ENCODE data around the gene G3BP1. TPM values are rescaled to one million over a fixed set of nuclear protein-coding genes. Genes with fewer than 3 reads are reported as not detected.
"Not testable (repeated sequence)": the region's sequence is repeated elsewhere in the genome, so short reads cannot be mapped to it uniquely, and the experiment has no call there.

G3BP1 gene
- total RNA-seq, 1 donor from 2014 or later = 144 TPM

GRCh38 chr5:151751593-151751992, 20.2 kb upstream of the G3BP1 start:
- no peak for DNase-seq (ENCODE audit: low read depth)

- no peak for DNase-seq (ENCODE audit: low read depth)
Measured at GRCh38 chr5:151755383-151755782, 16.4 kb upstream of the G3BP1 start.

- DNase-seq (ENCODE audit: low read depth) = peak; percentile 32
Measured at GRCh38 chr5:151757233-151758140, 14.3 kb upstream of the G3BP1 start.

GRCh38 chr5:151758141-151758429, 13.7 kb upstream of the G3BP1 start:
- no peak for DNase-seq (ENCODE audit: low read depth)

GRCh38 chr5:151758430-151759241, 13.1 kb upstream of the G3BP1 start, which contains the start of gene ATOX1:
Gene ATOX1 (minus strand): TSS chr5:151758631. CDS start chr5:151758551, 80 bp downstream.
- peak; percentile 92 for DNase-seq (ENCODE audit: low read depth)

GRCh38 chr5:151764801-151765200, 7.0 kb upstream of the G3BP1 start:
- DNase-seq (ENCODE audit: low read depth) = no peak

- no peak for DNase-seq (ENCODE audit: low read depth)
Measured at GRCh38 chr5:151766975-151767374, 4.8 kb upstream of the G3BP1 start.

GRCh38 chr5:151770383-151771258, 1.1 kb upstream of the G3BP1 start:
- peak; percentile 82 for DNase-seq (ENCODE audit: low read depth)

GRCh38 chr5:151772029-151772845, 483 bp downstream of the G3BP1 start:
- DNase-seq (ENCODE audit: low read depth) = peak; percentile 38

GRCh38 chr5:151772846-151773561, 1.2 kb downstream of the G3BP1 start:
- DNase-seq (ENCODE audit: low read depth) = peak; percentile 45

- DNase-seq (ENCODE audit: low read depth) = no peak
Measured at GRCh38 chr5:151773951-151774350, 2.2 kb downstream of the G3BP1 start.

- no peak for DNase-seq (ENCODE audit: low read depth)
Measured at GRCh38 chr5:151775025-151775606, 3.4 kb downstream of the G3BP1 start.

GRCh38 chr5:151779531-151780125, 7.9 kb downstream of the G3BP1 start:
- DNase-seq (ENCODE audit: low read depth) = no peak

GRCh38 chr5:151780348-151780747, 8.6 kb downstream of the G3BP1 start:
- DNase-seq (ENCODE audit: low read depth) = no peak

GRCh38 chr5:151781201-151781600, 9.4 kb downstream of the G3BP1 start:
- DNase-seq (ENCODE audit: low read depth) = no peak

- not testable (repeated sequence) for DNase-seq (ENCODE audit: low read depth)
Measured at GRCh38 chr5:151783664-151784063, 11.9 kb downstream of the G3BP1 start.

GRCh38 chr5:151784141-151784540, 12.4 kb downstream of the G3BP1 start:
- DNase-seq (ENCODE audit: low read depth) = no peak

GRCh38 chr5:151786468-151786867, 14.7 kb downstream of the G3BP1 start:
- DNase-seq (ENCODE audit: low read depth) = no peak

- no peak for DNase-seq (ENCODE audit: low read depth)
Measured at GRCh38 chr5:151787817-151788216, 16.1 kb downstream of the G3BP1 start.

All from myocyte (in vitro differentiated cells).